WTC11 (cell line): Measurements from ENCODE around the gene USP2. TPM values are rescaled to one million over a fixed set of nuclear protein-coding genes. Genes with fewer than 3 reads are reported as not detected.
A peak's percentile ranks its signal among the peaks of the same experiment; 100 is the strongest.

Source experiments
- ATF1 ChIP-seq: sonication (generic); formaldehyde crosslinking; IDR thresholded peaks from 2 replicates; pipeline ENCODE4 v1.8.1; 2023; ENCODE audit warnings: mild to moderate bottlenecking, moderate library complexity, missing genetic modification reagents
- CREM ChIP-seq: sonication (generic); formaldehyde crosslinking; IDR thresholded peaks from 2 replicates; pipeline ENCODE4 v1.8.1; 2022; ENCODE audit warnings: mild to moderate bottlenecking, missing genetic modification reagents, moderate library complexity
- E2F4 ChIP-seq: sonication (generic); formaldehyde crosslinking; IDR thresholded peaks from 2 replicates; pipeline ENCODE4 v1.8.1; 2022; ENCODE audit warnings: low read depth, mild to moderate bottlenecking, moderate library complexity, missing genetic modification reagents, borderline replicate concordance
- GRHL2 ChIP-seq: fragments of 250-450 bp; sonication (Bioruptor Pico); IDR thresholded peaks from 2 replicates; pipeline ENCODE4 v1.8.0; 2022; ENCODE audit warnings: mild to moderate bottlenecking, moderate library complexity; ENCODE audit not compliant: insufficient replicate concordance, severe bottlenecking
- GTF2I ChIP-seq: fragments of 250-450 bp; sonication (Bioruptor Pico); conservative IDR thresholded peaks from 2 replicates; pipeline ENCODE4 v1.4.0; 2021; ENCODE audit warnings: mild to moderate bottlenecking
- JUN ChIP-seq: sonication (generic); formaldehyde crosslinking; IDR thresholded peaks from 2 replicates; pipeline ENCODE4 v1.8.0; 2023; ENCODE audit warnings: mild to moderate bottlenecking, missing genetic modification reagents
- KAT7 ChIP-seq: sonication (generic); formaldehyde crosslinking; IDR thresholded peaks from 2 replicates; pipeline ENCODE4 v1.8.1; 2023; ENCODE audit warnings: missing genetic modification reagents, mild to moderate bottlenecking, borderline replicate concordance
- RELA ChIP-seq: sonication (generic); formaldehyde crosslinking; IDR thresholded peaks from 2 replicates; pipeline ENCODE4 v1.8.1; 2022; ENCODE audit warnings: missing genetic modification reagents, mild to moderate bottlenecking, borderline replicate concordance
- SOX15 ChIP-seq: fragments of 250-450 bp; sonication (Bioruptor Pico); IDR thresholded peaks from 2 replicates; pipeline ENCODE4 v1.9.0; 2021; ENCODE audit warnings: mild to moderate bottlenecking
- TCF7 ChIP-seq: sonication (generic); formaldehyde crosslinking; IDR thresholded peaks from 2 replicates; pipeline ENCODE4 v1.8.0; 2022; ENCODE audit warnings: mild to moderate bottlenecking, low read depth, missing genetic modification reagents, moderate library complexity
- TEAD1 ChIP-seq: sonication (generic); formaldehyde crosslinking; IDR thresholded peaks from 2 replicates; pipeline ENCODE4 v1.8.0; 2022; ENCODE audit warnings: mild to moderate bottlenecking, missing genetic modification reagents
- ZBTB21 ChIP-seq: sonication (generic); formaldehyde crosslinking; IDR thresholded peaks from 2 replicates; pipeline ENCODE4 v1.8.1; 2023; ENCODE audit warnings: mild to moderate bottlenecking, missing genetic modification reagents, borderline replicate concordance
- ZNF121 ChIP-seq: sonication (generic); formaldehyde crosslinking; IDR thresholded peaks from 2 replicates; pipeline ENCODE4 v1.8.0; 2023; ENCODE audit warnings: missing genetic modification reagents
- ZNF219 ChIP-seq: sonication (generic); formaldehyde crosslinking; IDR thresholded peaks from 2 replicates; pipeline ENCODE4 v1.8.0; 2023; ENCODE audit warnings: missing genetic modification reagents, mild to moderate bottlenecking, borderline replicate concordance
- ZNF232 ChIP-seq: sonication (generic); formaldehyde crosslinking; IDR thresholded peaks from 2 replicates; pipeline ENCODE4 v1.8.0; 2022; ENCODE audit warnings: mild to moderate bottlenecking, missing genetic modification reagents
- ZNF317 ChIP-seq: sonication (generic); formaldehyde crosslinking; IDR thresholded peaks from 2 replicates; pipeline ENCODE4 v1.8.1; 2023; ENCODE audit warnings: low read depth, mild to moderate bottlenecking, moderate library complexity, missing genetic modification reagents, borderline replicate concordance
- ZNF532 ChIP-seq: fragments of 250-450 bp; sonication (Bioruptor Pico); IDR thresholded peaks from 2 replicates; pipeline ENCODE4 v1.9.0; 2021; ENCODE audit warnings: mild to moderate bottlenecking, borderline replicate concordance
- total RNA-seq: library from RNA; stranded (reverse); gene quantifications from 3 replicates; pipeline ENCODE4 v1.2.3, GENCODE V29; 2021
- TF ChIP-seq, protein P1 (sequence below): fragments of 200-600 bp; IDR thresholded peaks from 2 replicates; pipeline ENCODE4 v1.8.0; 2022; ENCODE audit warnings: antibody characterized with exemption
- TF ChIP-seq, protein P2 (sequence below): sonication (generic); formaldehyde crosslinking; IDR thresholded peaks from 2 replicates; pipeline ENCODE4 v1.8.0; 2023; ENCODE audit warnings: missing genetic modification reagents, mild to moderate bottlenecking, borderline replicate concordance
- TF ChIP-seq, protein P3 (sequence below): sonication (generic); formaldehyde crosslinking; IDR thresholded peaks from 2 replicates; pipeline ENCODE4 v1.8.1; 2023; ENCODE audit warnings: mild to moderate bottlenecking, missing genetic modification reagents, borderline replicate concordance

The USP2 gene
- total RNA-seq, 1 experiment from 2014 or later: 8.0 TPM

DNA sequence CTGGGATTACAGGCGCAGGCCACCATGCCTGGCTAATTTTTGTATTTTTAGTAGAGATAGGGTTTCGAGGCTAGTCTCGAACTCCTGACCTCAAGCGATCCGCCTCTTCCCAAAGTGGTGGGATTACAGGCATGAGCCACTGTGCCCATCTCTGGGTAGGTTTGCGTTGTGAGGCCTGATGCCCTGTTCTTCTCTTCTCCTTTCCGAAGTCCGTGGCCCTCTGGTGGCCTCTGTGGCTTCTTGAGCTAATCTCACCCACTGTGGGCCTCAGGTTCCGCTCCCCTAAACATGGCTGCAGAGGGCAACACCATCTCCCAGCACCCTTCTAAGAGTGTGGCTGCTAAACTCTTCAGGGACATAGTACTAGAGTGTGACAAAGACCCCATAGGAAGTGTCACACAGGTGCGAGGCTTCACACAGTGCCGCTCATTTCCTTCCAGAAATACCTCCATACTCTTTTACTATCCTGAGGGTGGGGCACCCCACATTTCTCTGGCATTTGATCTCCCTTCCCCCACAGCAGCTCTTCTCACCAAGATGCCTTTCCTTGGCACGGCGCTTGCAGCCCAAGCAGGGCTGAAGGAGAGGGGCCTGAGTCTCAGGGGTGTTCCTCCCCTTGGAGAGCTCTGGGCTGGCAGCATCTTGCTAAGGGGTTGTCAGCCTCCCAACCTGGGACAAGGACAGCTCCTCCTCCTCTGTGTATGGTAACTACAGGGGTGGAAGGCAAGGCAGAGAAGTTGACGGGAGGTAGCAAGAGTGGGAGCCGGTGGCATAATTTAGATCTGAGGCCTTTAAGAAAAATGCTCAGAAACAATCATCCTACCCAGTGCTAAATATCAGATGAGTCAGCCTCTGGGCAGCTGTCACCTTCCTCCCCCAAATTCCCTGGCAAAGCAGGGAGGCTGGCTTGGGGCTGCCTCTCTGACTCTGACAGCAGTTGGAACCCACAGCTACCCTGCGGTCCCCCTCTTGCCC, 35.4 kb upstream of the USP2 start (continued):
- TF ChIP-seq, protein P1, sequence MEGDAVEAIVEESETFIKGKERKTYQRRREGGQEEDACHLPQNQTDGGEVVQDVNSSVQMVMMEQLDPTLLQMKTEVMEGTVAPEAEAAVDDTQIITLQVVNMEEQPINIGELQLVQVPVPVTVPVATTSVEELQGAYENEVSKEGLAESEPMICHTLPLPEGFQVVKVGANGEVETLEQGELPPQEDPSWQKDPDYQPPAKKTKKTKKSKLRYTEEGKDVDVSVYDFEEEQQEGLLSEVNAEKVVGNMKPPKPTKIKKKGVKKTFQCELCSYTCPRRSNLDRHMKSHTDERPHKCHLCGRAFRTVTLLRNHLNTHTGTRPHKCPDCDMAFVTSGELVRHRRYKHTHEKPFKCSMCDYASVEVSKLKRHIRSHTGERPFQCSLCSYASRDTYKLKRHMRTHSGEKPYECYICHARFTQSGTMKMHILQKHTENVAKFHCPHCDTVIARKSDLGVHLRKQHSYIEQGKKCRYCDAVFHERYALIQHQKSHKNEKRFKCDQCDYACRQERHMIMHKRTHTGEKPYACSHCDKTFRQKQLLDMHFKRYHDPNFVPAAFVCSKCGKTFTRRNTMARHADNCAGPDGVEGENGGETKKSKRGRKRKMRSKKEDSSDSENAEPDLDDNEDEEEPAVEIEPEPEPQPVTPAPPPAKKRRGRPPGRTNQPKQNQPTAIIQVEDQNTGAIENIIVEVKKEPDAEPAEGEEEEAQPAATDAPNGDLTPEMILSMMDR: no peak
- TF ChIP-seq KAT7 (no peak), E2F4 (0 out of 2 replicates have a peak, but pooled peaks have one; percentile 21), CREM (no peak), TEAD1 (CRISPR knock-in tag) (no peak; the same call in 1 of the 2 replicates), ZNF317 (CRISPR knock-in tag) (no peak), TCF7 (no peak), ZNF232 (CRISPR knock-in tag) (no peak; the same call in 1 of the 2 replicates), ZNF532 (CRISPR knock-in tag) (0 out of 2 replicates have a peak, but pooled peaks have one; percentile 46), ZNF121 (CRISPR knock-in tag) (no peak), SOX15 (CRISPR knock-in tag) (no peak), GRHL2 (no peak), RELA (CRISPR knock-in tag) (no peak), ATF1 (no peak), ZBTB21 (CRISPR knock-in tag) (no peak; the same call in 1 of the 2 replicates), GTF2I (CRISPR knock-in tag) (no peak), JUN (CRISPR knock-in tag) (no peak), ZNF219 (CRISPR knock-in tag) (no peak)
- TF ChIP-seq, protein P2, sequence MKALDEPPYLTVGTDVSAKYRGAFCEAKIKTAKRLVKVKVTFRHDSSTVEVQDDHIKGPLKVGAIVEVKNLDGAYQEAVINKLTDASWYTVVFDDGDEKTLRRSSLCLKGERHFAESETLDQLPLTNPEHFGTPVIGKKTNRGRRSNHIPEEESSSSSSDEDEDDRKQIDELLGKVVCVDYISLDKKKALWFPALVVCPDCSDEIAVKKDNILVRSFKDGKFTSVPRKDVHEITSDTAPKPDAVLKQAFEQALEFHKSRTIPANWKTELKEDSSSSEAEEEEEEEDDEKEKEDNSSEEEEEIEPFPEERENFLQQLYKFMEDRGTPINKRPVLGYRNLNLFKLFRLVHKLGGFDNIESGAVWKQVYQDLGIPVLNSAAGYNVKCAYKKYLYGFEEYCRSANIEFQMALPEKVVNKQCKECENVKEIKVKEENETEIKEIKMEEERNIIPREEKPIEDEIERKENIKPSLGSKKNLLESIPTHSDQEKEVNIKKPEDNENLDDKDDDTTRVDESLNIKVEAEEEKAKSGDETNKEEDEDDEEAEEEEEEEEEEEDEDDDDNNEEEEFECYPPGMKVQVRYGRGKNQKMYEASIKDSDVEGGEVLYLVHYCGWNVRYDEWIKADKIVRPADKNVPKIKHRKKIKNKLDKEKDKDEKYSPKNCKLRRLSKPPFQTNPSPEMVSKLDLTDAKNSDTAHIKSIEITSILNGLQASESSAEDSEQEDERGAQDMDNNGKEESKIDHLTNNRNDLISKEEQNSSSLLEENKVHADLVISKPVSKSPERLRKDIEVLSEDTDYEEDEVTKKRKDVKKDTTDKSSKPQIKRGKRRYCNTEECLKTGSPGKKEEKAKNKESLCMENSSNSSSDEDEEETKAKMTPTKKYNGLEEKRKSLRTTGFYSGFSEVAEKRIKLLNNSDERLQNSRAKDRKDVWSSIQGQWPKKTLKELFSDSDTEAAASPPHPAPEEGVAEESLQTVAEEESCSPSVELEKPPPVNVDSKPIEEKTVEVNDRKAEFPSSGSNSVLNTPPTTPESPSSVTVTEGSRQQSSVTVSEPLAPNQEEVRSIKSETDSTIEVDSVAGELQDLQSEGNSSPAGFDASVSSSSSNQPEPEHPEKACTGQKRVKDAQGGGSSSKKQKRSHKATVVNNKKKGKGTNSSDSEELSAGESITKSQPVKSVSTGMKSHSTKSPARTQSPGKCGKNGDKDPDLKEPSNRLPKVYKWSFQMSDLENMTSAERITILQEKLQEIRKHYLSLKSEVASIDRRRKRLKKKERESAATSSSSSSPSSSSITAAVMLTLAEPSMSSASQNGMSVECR (CRISPR knock-in tag): no peak
- TF ChIP-seq, protein P3, sequence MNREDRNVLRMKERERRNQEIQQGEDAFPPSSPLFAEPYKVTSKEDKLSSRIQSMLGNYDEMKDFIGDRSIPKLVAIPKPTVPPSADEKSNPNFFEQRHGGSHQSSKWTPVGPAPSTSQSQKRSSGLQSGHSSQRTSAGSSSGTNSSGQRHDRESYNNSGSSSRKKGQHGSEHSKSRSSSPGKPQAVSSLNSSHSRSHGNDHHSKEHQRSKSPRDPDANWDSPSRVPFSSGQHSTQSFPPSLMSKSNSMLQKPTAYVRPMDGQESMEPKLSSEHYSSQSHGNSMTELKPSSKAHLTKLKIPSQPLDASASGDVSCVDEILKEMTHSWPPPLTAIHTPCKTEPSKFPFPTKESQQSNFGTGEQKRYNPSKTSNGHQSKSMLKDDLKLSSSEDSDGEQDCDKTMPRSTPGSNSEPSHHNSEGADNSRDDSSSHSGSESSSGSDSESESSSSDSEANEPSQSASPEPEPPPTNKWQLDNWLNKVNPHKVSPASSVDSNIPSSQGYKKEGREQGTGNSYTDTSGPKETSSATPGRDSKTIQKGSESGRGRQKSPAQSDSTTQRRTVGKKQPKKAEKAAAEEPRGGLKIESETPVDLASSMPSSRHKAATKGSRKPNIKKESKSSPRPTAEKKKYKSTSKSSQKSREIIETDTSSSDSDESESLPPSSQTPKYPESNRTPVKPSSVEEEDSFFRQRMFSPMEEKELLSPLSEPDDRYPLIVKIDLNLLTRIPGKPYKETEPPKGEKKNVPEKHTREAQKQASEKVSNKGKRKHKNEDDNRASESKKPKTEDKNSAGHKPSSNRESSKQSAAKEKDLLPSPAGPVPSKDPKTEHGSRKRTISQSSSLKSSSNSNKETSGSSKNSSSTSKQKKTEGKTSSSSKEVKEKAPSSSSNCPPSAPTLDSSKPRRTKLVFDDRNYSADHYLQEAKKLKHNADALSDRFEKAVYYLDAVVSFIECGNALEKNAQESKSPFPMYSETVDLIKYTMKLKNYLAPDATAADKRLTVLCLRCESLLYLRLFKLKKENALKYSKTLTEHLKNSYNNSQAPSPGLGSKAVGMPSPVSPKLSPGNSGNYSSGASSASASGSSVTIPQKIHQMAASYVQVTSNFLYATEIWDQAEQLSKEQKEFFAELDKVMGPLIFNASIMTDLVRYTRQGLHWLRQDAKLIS: no peak
